ENCODE results near the gene TXNL4B. TPM values are rescaled to one million over a fixed set of nuclear protein-coding genes. Genes with fewer than 3 reads are reported as not detected.
A peak's percentile ranks its signal among the peaks of the same experiment; 100 is the strongest.

Gene TXNL4B
- total RNA-seq, 8 experiments from 2014 or later: 8.4 to 16.9 (median 12.1) TPM

DNA sequence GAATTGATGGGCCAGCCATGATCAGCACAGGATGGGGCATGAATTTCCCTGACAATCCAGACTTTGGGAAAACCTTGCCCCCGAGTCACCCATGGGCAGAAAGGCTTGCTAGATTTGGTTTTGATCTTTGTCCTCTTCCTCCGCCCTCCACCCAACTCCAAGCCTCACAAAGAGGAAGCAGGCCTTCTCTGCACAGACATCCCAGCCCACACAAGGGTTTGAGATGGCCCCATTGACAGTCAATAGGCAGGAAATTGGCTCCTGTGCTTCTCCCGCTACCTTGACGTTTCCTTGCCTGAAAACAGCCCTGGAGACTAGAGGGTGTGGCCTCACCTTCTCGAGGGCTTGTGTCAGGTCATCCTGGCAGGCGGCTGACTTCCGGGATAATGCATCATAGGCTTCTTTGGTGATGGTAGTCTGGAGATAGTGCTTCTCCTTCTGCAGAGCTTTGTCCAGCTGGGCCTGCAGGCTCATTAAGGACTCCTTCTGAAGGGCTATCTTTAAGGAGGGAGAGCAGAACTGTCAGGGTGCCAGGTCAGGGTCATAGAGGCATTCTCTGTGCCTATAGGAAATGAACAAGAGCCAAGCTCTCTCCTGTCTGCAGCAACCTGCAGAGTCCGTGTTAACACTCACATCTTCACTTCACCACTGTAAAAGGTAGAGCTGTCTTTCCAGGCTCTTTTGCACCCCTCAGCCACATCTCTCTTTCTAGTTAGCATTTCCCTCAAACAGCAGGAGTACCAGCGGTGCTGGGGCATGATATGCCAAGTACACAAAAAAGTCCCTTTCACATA, 32.4 kb upstream of the TXNL4B start:
- in situ Hi-C loops (cut with MboI; ENCODE audit: low pct_unique_long_range_greater_than_20kb in 2 of 9, low sequenced_read_pairs in 9 of 9, unreplicated experiment in 9 of 9): loop anchor here in 2 of 9 experiments (25.0 kb wide), 2 partner anchors 111 to 336 kb away; no protein-coding TSS in a partner anchor
- no peak for ATAC-seq (replicated peaks in 6 of 8)
- Histone ChIP-seq H3K27ac (peak overlapping the region; percentile 1 to 5), H3K4me1 (replicated peaks in 1 of 2) (peaks cover 9 to 13% of the 10 kb centered on the region in 2 donors), H3K4me3 (no peak overlapping the region)
- 40 to 100% (median 82%) methylated on average over 1 to 6 of the region's 9 CpGs for WGBS, 10 experiments

DNA sequence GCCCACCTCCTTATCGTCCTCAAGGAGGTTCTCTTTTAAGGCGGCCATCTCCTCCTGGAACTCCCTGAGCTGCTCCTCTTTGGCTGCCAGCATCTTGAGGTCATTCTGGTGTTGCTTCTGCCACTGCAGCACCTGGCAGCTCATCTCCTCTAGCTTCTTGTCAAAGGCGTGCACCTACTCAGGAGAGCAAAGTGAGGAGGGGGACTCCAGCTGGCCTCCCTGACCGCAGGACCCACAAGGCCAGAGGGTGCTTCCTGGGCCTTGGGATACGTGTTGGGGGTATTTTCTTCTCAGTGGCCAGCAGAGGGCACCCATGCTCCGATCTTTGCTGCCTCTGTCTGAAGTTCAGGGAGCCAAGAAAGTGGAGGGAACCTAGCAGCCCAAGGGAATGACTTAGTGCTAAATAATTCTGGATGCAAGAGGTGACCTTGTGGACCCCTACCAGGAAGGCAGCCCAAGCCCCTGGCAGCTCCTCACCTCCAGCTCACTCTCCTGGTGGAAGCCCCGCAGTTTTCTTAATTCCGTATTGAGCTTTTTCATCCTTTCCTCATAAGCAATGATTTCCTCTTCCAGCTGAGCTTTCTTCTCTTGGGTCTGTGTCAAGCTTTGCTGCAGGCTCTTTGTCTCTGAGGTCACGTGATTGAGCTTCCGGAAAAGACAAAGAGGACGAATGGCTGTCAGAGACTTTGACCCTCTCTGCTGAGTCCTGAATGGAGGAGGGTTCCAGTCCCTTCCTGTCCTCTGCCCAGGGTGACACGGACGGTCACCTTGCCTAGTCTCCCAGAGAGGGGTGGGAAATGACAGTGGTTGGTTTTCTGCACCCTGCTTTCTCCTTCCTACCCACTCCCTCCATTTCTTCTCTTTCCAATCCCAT, 31.6 kb upstream of the TXNL4B start:
- H3K27ac ChIP-seq: peak overlapping the region; percentile 1 to 58
- in situ Hi-C loops (cut with MboI; ENCODE audit: low pct_unique_long_range_greater_than_20kb in 2 of 9, low sequenced_read_pairs in 9 of 9, unreplicated experiment in 9 of 9): loop anchor here in 2 of 9 experiments (25.0 kb wide), 2 partner anchors 112 to 337 kb away; no protein-coding TSS in a partner anchor
- 0 to 70% (median 37%) methylated on average over 1 to 7 of the region's 13 CpGs; no CpG with 5 or more reads in 1 of the 10 experiments for WGBS, 10 experiments
- H3K4me3 ChIP-seq: no peak overlapping the region
- H3K4me1 ChIP-seq (replicated peaks in 1 of 2): peaks cover 9 to 13% of the 10 kb centered on the region in 2 donors
- peak; percentile 89 to 97 (median 92) for ATAC-seq (replicated peaks in 6 of 8)

DNA sequence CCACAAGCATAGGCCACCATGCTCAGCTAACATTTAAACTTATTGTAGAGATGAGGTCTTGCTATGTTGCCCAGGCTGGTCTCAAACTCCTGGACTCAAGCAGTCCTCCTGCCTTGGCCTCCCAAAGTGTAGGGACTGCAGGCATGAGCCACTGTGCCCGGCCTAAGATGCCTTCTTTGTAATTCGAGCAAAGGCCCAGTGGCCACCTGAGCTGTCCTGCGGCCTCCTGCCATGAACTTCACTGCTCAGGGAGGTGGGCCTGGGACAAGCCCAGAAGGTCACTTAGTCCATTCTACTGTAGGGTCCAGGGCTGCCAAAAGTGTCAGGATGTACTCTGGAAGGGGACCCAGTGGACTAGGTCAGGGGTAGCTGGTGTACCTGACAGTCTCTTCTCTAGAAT, 30.7 kb upstream of the TXNL4B start:
- Histone ChIP-seq H3K4me3 (no peak overlapping the region), H3K4me1 (replicated peaks in 1 of 2) (peaks cover 9 to 13% of the 10 kb centered on the region in 2 donors), H3K27ac (no peak overlapping the region)
- WGBS, 10 experiments: 100% methylated on average over 1 to 3 of the region's 3 CpGs; no CpG with 5 or more reads in 8 of the 10 experiments
- in situ Hi-C loops (cut with MboI; ENCODE audit: low pct_unique_long_range_greater_than_20kb in 2 of 9, low sequenced_read_pairs in 9 of 9, unreplicated experiment in 9 of 9): no loop called here
- no peak for ATAC-seq (replicated peaks in 6 of 8)

DNA sequence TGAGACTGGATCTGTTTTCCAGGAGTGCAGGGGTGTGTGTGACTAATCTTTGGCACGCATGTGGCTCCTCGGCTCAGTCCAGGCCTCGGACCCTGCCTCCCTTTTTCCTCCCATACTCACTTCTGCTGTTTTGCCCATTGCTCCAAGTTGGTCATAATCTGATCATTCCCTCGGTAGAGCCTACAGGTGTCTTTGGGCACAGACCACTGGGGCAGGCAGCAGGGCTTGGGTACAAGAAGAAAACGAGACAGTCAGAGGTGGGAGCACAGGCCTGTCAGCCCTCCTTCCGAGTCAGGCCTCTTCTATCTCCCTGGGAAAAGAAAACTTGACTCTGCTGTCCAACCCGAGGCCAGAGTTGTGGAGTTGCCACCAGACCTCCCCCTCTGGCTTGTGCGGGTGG, 30.0 kb upstream of the TXNL4B start:
- no peak overlapping the region for H3K27ac ChIP-seq
- peaks cover 9 to 13% of the 10 kb centered on the region in 2 donors for H3K4me1 ChIP-seq (replicated peaks in 1 of 2)
- in situ Hi-C loops (cut with MboI; ENCODE audit: low pct_unique_long_range_greater_than_20kb in 2 of 9, low sequenced_read_pairs in 9 of 9, unreplicated experiment in 9 of 9): no loop called here
- WGBS, 10 experiments: 21 to 100% (median 74%) methylated on average over 1 to 5 of the region's 8 CpGs; no CpG with 5 or more reads in 6 of the 10 experiments
- no peak for ATAC-seq (replicated peaks in 6 of 8)
- H3K4me3 ChIP-seq: no peak overlapping the region

DNA sequence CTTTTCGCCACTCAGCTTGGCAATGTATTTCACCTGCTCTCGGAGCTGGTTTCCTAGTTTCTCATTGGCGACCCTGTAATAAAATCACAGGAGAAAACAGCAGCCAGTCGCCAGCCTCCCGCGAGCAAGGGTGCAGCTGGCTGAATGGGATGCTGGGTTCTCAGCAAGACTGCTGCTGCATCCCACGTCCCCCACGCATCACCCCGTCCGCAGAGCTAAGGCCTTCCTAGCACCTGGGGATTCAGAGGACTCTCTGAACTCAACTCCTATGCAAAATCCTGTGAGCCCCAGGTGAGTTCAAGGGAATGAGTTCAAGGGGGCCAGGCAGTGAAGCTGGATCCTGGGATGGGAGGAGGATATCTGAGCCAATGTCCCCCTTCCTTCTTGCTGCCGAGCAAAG, 29.5 kb upstream of the TXNL4B start:
- WGBS, 10 experiments: 40 to 100% (median 90%) methylated on average over 1 to 8 of the region's 11 CpGs; no CpG with 5 or more reads in 3 of the 10 experiments
- no peak overlapping the region for H3K27ac ChIP-seq
- in situ Hi-C loops (cut with MboI; ENCODE audit: low pct_unique_long_range_greater_than_20kb in 2 of 9, low sequenced_read_pairs in 9 of 9, unreplicated experiment in 9 of 9): no loop called here
- peaks cover 9 to 13% of the 10 kb centered on the region in 2 donors for H3K4me1 ChIP-seq (replicated peaks in 1 of 2)
- no peak for ATAC-seq (replicated peaks in 6 of 8)
- no peak overlapping the region for H3K4me3 ChIP-seq

DNA sequence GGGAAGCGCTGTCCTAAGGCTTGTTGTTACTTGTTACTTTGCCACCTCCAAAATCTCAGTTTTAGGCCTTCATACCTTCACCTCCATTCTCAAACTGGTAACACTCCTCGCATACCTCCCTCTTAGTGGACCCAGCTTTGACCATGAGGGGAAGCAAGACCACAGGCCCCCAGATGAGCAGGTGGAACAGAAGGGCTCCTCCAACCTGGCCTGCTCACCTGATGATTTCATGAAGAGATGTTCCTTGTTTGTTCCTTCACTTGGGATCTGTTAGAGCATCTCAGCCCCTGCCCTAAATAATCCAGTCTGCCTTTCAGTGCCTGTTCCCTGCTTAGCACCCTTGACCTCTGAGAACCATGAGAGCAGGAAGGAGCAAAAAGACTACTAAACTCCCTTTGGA, 28.9 kb upstream of the TXNL4B start:
- no peak overlapping the region for H3K4me3 ChIP-seq
- peaks cover 9 to 13% of the 10 kb centered on the region in 2 donors for H3K4me1 ChIP-seq (replicated peaks in 1 of 2)
- no peak overlapping the region for H3K27ac ChIP-seq
- 80 to 100% (median 94%) methylated on average over 1 to 2 of the region's 2 CpGs; no CpG with 5 or more reads in 4 of the 10 experiments for WGBS, 10 experiments
- no peak for ATAC-seq (replicated peaks in 6 of 8)
- in situ Hi-C loops (cut with MboI; ENCODE audit: low pct_unique_long_range_greater_than_20kb in 2 of 9, low sequenced_read_pairs in 9 of 9, unreplicated experiment in 9 of 9): no loop called here

DNA sequence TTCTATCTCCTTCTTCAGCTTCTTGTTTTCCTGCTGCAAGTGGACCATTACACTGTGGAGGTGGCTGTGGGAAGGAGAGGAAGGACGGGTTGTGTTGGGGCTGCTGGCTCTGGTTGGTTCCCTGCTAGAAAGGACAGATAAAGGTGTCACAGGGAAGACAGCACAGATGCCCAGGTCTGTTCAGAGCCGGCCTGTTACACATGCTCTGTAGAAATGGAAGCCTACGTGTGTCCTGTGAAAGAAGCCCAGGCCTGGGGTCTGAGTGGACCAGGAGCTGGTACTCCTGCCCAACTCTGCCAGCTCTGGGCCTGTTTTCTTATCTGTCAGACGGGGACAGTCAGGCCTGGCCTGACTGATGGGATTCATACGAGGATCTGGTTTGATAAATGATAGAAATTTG, 26.6 kb upstream of the TXNL4B start:
- 78 to 90% (median 83%) methylated on average over 1 to 3 of the region's 5 CpGs; no CpG with 5 or more reads in 7 of the 10 experiments for WGBS, 10 experiments
- in situ Hi-C loops (cut with MboI; ENCODE audit: low pct_unique_long_range_greater_than_20kb in 2 of 9, low sequenced_read_pairs in 9 of 9, unreplicated experiment in 9 of 9): no loop called here

DNA sequence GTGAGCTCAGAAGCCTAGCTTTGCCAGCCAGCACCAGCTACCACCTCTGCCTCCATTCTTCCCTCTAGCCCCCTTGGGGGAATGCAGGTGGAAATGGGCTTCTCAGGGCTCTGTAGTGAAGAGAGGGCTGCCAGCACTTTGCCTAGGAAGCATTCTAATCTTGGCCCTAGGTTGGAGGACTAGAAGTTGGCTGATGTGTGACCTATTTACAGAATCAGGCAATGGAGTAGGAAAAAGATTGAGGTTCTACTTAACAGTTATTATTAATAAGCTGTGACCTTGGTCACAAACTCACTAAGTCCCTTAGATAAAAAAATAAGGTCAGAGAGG, 20.2 kb upstream of the TXNL4B start:
- Histone ChIP-seq H3K4me3 (no peak overlapping the region), H3K27ac (no peak overlapping the region), H3K4me1 (replicated peaks in 1 of 2) (no peaks in the 10 kb centered on the region)
- in situ Hi-C loops (cut with MboI; ENCODE audit: low pct_unique_long_range_greater_than_20kb in 2 of 9, low sequenced_read_pairs in 9 of 9, unreplicated experiment in 9 of 9): no loop called here
- no peak for ATAC-seq (replicated peaks in 6 of 8)

More for the DNA sequence above, 26.6 kb upstream of the TXNL4B start:
- ATAC-seq (replicated peaks in 6 of 8): no peak
- H3K4me1 ChIP-seq (replicated peaks in 1 of 2): peaks cover under 1 to 7% of the 10 kb centered on the region in 2 donors
- no peak overlapping the region for H3K27ac ChIP-seq
- no peak overlapping the region for H3K4me3 ChIP-seq

DNA sequence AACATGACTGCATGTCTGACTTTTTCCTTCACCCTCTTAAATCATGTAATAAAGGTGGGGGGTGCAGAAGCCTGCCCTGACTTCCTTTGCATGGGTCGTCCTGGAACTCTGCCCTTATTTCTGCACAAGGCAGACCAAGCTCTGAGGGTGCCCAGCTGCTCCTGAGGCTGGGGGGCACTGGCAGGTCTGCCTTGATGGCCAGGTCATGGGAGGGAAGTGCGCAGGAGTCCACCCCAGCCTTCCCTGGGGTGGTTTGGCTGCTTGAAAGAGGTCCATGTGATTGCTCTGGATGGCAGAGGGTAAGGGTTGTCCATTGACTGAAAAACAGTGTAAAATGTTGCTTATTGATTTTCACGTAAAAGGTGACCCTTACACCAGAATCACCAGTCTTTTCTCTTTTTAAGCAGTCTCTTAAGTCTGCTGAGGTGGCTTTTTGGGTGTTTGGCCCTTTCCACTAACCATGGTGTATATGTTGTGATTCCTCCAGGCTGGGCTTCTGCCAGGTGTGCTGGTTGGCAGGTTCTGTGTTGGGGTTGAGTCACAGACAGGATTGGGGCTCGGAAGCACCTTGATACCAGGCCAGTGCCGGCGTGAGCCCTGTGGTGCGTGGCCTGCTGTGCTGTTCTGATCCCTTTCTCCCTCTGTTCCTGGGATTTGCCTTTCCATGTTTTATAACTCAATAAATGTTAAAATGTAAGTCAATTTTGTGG, 19.6 kb upstream of the TXNL4B start:
- 80 to 100% (median 97%) methylated on average over 1 to 5 of the region's 7 CpGs; no CpG with 5 or more reads in 3 of the 10 experiments for WGBS, 10 experiments
- ATAC-seq (replicated peaks in 6 of 8): no peak
- in situ Hi-C loops (cut with MboI; ENCODE audit: low pct_unique_long_range_greater_than_20kb in 2 of 9, low sequenced_read_pairs in 9 of 9, unreplicated experiment in 9 of 9): no loop called here
- H3K4me3 ChIP-seq: no peak overlapping the region
- no peak overlapping the region for H3K27ac ChIP-seq
- H3K4me1 ChIP-seq (replicated peaks in 1 of 2): no peaks in the 10 kb centered on the region

DNA sequence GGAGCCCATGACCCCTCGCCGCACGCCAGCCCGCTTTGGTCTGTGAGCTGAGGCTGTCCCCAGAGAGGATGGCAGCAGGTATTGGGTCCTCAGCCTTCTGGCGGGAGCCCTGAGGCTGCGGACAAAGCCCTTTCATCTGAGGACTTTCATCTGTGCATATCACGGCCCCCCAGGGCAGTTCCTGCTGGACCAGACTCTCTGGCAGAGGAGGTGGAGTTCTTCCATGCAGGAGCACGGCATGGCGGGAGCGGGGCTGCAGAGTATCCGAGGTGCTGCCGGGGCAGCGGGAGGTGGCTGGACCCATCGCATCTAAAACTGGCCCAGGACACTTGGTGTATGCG, 19.0 kb upstream of the TXNL4B start:
- H3K27ac ChIP-seq: no peak overlapping the region
- 60 to 100% (median 94%) methylated on average over 1 to 9 of the region's 15 CpGs; no CpG with 5 or more reads in 7 of the 10 experiments for WGBS, 10 experiments
- ATAC-seq (replicated peaks in 6 of 8): peak in 1 of 8 experiments; percentile 22
- in situ Hi-C loops (cut with MboI; ENCODE audit: low pct_unique_long_range_greater_than_20kb in 2 of 9, low sequenced_read_pairs in 9 of 9, unreplicated experiment in 9 of 9): no loop called here
- no peaks in the 10 kb centered on the region for H3K4me1 ChIP-seq (replicated peaks in 1 of 2)
- no peak overlapping the region for H3K4me3 ChIP-seq

DNA sequence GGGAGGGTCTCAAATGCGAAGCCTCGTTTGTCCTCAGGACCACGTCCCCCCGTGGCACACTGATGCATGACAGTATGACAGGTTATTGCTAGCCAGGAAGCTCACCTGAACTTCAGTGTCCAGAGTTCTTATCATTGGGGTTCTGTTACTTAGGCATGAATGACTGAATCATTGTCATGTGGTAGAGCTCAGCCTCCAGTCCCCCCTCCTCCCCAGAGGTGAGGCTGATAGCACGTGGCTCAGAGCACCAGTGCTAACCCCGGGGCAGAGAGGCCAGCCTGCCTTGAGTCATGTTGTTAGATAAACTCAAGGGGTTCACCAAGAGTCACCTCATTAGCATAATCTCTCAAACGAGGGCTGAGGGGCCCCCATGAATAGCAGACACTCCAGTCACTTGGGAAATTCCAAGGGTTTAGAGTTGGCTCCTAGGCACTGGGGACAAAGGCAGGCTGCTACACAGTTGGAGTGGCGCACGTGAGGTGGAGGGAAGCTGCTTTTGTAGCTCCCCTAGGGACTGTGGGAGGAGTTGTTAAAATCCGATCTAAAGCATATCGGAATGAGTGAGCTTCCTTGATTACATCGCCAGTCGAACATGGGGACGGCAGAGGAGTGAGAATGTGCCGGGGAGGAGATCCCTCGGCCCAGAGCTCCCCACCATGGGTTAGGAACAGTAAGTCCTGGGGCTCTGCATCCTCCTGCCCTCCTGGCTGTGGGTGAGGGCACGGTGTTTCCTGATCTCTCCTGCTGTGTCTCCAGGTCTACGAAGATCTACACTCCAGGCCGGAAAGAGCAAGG, 18.4 kb upstream of the TXNL4B start:
- Histone ChIP-seq H3K4me3 (no peak overlapping the region), H3K4me1 (replicated peaks in 1 of 2) (no peaks in the 10 kb centered on the region), H3K27ac (no peak overlapping the region)
- in situ Hi-C loops (cut with MboI; ENCODE audit: low pct_unique_long_range_greater_than_20kb in 2 of 9, low sequenced_read_pairs in 9 of 9, unreplicated experiment in 9 of 9): no loop called here
- 40 to 100% (median 86%) methylated on average over 1 to 13 of the region's 19 CpGs; no CpG with 5 or more reads in 4 of the 10 experiments for whole genome bisulfite sequencing, 10 experiments
- ATAC-seq (replicated peaks in 6 of 8): peak in 6 of 8 experiments; percentile 26 to 77 (median 51)

All from motor neuron (in vitro differentiated cells).